ENCODE measurements around the gene DLG2.

DLG2 gene

GRCh38 chr11:83951521-83951920 is 1675.6 kb downstream of the DLG2 start:
- no peak for TF ChIP-seq CTCF (conservative IDR thresholded peaks at IDR 0.05; ENCODE audit: low read depth, low read length)
- H3K4me3 ChIP-seq (ENCODE audit: low read length): no peak overlapping the region
- no peak for DNase-seq (ENCODE audit: low read depth)

- TF ChIP-seq CTCF (conservative IDR thresholded peaks at IDR 0.05; ENCODE audit: low read depth, low read length): no peak
- no peak for DNase-seq (ENCODE audit: low read depth)
- H3K4me3 ChIP-seq (ENCODE audit: low read length): no peak overlapping the region
Observed at GRCh38 chr11:83948200-83948599, 1678.9 kb downstream of the DLG2 start.

DNA sequence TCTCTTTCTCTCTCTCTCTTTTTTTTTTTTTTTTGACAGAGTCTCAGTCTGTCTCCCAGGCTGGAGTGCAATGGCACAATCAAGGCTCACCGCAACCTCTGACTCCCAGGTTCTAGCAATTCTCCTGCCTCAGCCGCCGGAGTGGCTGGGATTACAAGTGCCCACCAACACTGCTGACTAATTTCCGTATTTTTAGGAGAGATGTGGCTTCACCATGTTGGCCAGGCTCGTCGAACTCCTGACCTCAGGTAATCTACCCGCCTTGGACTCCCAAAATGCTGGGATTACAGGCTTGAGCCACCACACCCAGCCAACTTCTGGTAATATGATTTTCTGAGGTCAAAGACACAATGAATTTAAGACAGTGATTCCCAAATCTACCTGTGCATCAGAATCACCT is 1681.2 kb downstream of the DLG2 start:
- H3K4me3 ChIP-seq (ENCODE audit: low read length): no peak overlapping the region
- TF ChIP-seq CTCF (conservative IDR thresholded peaks at IDR 0.05; ENCODE audit: low read depth, low read length): no peak
- no peak for DNase-seq (ENCODE audit: low read depth)

DNA sequence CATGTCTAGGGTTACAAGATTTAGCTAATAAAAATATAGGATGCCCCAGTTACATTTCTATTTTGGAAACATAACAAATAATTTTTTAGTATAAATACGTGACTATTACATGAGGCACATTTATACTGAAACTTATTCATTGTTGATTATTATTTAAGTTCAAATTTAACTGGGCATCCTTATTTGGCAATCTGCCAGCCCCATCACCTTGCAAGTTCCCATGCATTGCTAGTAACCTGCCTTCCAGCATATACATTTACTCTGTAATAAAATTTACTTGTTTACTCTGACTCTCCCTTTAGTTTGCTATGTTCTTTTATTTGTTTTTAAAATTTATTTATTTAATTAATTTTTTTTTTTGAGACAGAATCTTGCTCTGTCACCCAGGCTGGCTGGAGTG is 1686.1 kb downstream of the DLG2 start:
- DNase-seq (ENCODE audit: low read depth): no peak
- no peak for TF ChIP-seq CTCF (conservative IDR thresholded peaks at IDR 0.05; ENCODE audit: low read depth, low read length)
- no peak overlapping the region for H3K4me3 ChIP-seq (ENCODE audit: low read length)

DNA sequence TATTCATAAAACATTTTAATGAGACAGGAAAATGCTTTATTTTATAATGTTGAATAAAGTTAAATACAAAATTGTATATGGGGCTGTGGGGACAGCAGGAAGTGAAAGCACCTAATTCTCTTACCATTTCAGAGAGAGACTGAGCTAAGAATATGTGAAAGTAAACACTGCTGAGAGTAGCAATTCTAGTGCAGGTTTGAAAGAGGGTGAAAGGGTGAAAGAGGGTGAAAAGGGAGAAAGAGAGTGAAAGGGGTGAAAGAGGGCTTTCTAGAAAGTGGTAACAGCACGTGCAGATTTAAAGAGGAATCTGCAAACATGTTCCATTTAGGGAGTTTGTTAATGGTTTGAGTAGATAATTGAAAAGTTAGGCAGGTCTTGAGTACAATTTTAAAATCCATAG is 1689.0 kb downstream of the DLG2 start:
- TF ChIP-seq CTCF (conservative IDR thresholded peaks at IDR 0.05; ENCODE audit: low read depth, low read length): no peak
- H3K4me3 ChIP-seq (ENCODE audit: low read length): no peak overlapping the region
- DNase-seq (ENCODE audit: low read depth): no peak

DNA sequence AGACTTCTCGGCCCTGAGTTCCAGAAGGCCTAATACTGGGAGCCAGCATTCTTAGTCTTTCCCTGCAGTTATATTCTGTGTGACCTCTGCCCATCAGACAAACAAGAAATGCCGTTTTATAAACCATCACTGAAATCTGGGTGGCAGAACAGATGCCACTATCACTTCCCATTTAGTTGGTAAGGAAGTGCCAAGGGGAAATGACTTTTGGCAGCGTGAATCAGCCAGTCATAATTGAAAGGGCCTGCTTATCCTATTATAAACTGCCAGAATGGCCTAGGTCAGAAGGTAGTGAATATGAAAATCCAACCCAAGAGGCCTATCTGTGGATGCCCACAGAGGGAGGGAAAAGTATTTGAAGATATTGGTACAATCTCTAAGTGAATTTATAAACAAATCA is 1694.1 kb downstream of the DLG2 start:
- DNase-seq (ENCODE audit: low read depth): no peak
- no peak for TF ChIP-seq CTCF (conservative IDR thresholded peaks at IDR 0.05; ENCODE audit: low read depth, low read length)
- no peak overlapping the region for H3K4me3 ChIP-seq (ENCODE audit: low read length)

GRCh38 chr11:83927422-83927821 is 1699.7 kb downstream of the DLG2 start:
- no peak overlapping the region for H3K4me3 ChIP-seq (ENCODE audit: low read length)
- no peak for DNase-seq (ENCODE audit: low read depth)
- TF ChIP-seq CTCF (conservative IDR thresholded peaks at IDR 0.05; ENCODE audit: low read depth, low read length): no peak
